A172 (cell line): Measurements from ENCODE around the gene MYO10. TPM values are rescaled to one million over a fixed set of nuclear protein-coding genes. Genes with fewer than 3 reads are reported as not detected.
"Not testable (repeated sequence)": the region's sequence is repeated elsewhere in the genome, so short reads cannot be mapped to it uniquely, and the experiment has no call there.

Experiments
- DNase-seq: peaks from one replicate; pipeline ENCODE4 v3.0.0-alpha.2; 2015; ENCODE audit warnings: low spot score
- total RNA-seq: library from RNA; depleted of rRNA; stranded (reverse); fragments of >200 nt; shearing (Covaris generic); gene quantifications from 2 replicates; pipeline ENCODE4 v1.2.3, GENCODE V29; 2014

Gene MYO10
- total RNA-seq, 1 experiment from 2014 or later, result 9.4 TPM

GRCh38 chr5:16862777-16863176 is 73.3 kb downstream of the MYO10 start:
- DNase-seq, result no peak

- DNase-seq, result no peak
Measured at GRCh38 chr5:16859346-16859745, 76.7 kb downstream of the MYO10 start.

DNA sequence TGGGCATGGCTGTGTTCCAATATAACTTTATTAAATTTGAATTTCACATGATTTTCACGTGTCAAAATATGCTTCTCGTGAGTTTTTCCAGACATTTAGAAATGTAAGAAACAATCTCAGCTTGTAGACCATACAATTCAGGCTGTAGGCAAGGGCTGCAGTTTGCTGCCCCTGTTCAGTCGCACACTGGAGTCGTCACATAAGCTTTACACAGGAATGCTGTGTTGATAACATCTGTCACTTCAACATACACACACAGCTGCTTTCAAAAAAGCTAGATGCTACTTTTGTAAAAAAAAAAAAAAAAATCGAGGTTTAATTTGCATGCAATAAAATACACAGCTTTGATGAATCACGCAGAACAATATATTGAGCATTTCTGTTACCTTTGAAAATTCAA is 77.9 kb downstream of the MYO10 start:
- no peak for DNase-seq

DNA sequence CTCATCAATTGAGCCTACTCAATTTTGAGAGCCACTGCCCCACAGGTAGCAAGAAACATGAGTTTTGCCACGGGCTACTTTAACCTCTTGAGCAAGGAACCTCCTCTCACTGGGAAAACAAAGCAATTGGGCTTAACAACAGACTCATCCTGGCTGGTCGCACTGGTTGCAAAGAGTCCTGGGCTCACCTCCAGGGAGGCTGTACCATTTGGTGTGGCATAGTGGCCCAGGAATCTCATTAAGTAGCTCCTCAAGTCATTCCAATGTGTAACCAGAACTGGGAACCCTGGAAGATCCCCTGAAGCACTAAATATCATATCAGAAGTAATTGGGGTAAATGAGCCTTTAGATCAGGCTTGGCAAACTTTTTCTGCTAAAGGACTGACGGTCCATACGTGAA is 78.5 kb downstream of the MYO10 start:
- no peak for DNase-seq

DNA sequence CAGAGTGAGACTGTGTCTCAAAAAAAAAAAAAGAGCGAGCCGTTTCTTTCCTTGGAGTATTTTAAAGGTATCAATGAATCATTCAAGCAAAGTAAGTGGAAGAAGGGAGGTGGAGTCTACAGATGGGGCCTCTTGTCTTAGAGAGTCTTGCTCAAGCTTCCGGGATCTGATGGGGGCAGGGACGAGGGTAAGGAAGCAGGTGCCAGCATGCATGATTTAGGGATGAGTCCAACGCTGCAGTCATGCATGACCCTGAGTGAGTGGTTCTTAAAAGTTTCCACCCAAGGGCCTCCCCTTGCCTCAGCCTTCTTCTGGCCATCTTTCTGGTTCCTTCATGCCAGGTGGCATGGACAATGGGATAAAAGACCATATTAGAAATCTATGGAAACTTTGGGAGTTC is 79.6 kb downstream of the MYO10 start:
- no peak for DNase-seq

- DNase-seq, result no peak
Measured at GRCh38 chr5:16855898-16856297, 80.2 kb downstream of the MYO10 start.

DNA sequence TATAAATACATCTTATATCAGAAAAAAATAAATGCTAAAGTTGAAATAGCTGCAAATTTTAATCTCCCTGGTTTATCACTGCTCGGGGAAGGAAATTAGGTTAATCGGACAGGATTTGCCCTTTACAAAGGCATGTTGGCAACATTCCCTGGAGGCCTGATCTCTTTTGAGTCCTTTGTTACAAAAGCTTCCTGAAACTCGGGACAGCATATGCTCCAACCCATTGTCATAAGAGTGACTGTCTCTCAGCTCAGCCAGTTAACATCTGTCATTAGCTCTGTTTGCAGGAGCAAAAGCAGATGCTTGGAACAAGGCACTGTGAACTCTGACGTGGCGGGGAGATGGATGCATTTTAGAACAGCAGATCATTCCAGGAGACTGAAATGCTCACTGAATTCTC is 80.6 kb downstream of the MYO10 start:
- DNase-seq, result no peak

DNA sequence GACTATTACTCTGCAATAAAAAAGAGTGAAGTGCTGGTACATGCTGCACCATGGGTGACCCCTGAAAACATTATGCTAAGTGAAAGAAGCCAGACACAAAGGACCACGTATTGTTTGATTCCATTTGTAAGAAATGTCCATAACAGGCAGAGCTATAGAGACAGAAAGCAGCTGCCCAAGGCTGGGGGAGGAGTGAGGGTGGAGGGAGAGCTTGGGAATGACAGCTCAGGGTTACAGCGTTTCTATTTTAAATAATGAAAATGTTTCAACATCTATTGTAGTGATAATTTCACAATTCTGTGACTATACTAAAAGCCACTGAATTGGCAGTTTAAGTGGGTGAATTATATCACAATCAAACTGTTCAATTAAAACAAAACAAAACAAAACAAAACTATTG is 81.7 kb downstream of the MYO10 start:
- DNase-seq, result no peak

DNA sequence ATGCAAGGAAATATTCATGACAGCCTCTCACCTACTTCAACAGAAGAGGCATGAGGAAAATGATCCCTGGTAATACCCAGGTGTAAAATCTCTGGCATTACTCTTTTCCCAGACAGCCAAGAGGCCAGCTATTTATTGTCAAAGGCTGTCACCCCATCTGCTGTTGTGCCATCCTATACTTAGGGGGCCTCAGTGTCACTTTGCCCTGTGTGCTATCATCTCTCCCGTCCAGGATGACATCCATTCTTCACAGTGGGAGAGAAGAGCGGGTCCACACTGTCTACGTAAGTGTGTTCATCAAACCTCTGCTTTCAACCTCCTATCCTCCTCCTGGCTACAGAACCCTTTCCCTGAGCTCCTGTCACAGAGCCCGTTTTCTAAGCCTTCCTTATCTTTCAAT is 82.6 kb downstream of the MYO10 start:
- DNase-seq, result no peak

DNA sequence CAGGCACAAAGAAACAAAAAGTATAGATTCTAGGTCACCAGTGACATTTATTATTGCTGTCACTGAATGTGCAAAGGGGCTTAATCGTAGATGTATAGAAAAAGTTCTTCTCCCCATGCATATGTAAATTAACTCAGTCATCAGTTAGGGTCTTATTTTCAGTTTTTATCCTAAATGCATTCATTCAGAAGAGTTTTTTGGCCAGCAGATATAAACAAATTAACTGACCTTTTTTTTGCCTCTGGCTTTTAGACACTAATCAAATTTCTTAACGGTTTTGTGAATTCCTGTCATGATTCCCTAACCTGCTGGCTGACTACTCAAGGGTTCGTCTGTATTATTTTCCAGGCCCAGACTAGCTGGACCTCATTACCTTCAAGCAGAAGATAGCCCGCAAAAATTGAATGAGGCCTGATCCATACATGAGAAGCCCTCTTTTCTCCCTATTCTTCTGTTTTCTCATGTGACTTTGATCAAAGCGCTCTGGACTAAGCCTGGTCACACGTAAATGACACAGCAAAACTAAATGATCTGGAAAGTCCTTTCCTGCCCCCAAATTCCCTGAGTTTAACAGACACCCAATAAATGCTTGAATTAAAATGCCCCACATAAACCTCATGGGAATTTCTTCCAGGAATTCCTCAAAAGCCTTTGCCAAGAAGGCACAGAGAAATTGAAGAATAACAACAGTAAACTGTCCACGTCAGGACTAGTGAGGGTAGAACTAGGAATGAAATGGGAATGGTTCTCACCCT is 83.7 kb downstream of the MYO10 start:
- DNase-seq, result no peak

GRCh38 chr5:16849775-16850174 is 86.3 kb downstream of the MYO10 start:
- no peak for DNase-seq

DNA sequence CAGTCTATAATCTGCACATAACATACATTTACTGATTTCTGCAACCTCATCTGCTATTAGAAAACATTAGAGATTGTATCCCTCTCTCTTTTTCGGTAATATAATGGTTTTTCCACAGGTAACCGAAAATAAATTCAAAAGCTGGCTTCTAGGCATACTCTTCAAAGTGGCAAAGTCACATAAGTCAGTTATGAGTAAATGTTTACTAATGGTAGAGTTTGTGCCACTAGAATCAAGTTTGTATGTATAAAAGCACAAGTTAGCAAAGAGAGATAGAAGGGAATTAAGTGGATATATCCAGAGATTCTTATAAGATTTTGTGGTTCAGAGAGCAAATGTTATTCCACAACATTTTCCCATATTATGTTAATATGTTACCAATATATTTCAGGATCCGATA is 86.9 kb downstream of the MYO10 start:
- DNase-seq, result no peak

DNA sequence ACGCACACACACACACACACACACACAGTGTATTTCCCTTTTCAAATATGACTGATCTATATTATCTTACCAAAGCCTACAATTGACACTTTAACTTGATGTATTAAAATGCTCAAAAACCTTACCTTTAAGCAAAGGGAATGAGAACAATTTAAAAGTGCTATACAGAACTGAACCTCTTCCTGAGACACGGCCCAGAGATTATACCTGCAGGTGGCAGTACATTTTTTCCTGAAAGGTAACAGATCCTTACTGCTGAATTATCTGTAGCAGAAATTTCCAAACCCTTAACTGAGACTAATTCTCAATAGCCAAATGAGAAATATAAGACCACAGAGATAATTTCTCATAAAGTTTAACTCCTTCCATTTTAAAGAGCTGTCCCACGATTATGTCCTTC is 91.1 kb downstream of the MYO10 start:
- no peak for DNase-seq

DNA sequence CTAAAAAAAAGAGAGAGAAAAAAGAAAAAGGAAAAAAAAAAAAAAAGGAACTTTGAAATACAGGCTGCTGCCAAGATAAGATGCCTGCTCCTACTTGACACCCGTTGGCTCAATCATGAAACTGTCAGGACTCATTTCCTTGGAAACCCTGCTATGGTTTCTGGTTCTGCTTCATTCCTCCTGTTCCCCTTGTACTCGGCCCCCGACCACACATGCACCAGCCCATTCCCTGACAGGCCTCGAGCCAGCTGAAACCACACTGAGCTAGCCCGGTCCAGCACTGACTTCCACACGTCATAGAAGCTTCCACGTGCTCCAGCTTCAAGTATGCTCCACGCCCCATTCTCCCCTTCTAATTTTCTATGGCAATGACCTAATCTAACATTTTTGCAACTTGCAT is 93.2 kb downstream of the MYO10 start:
- DNase-seq, result no peak

DNA sequence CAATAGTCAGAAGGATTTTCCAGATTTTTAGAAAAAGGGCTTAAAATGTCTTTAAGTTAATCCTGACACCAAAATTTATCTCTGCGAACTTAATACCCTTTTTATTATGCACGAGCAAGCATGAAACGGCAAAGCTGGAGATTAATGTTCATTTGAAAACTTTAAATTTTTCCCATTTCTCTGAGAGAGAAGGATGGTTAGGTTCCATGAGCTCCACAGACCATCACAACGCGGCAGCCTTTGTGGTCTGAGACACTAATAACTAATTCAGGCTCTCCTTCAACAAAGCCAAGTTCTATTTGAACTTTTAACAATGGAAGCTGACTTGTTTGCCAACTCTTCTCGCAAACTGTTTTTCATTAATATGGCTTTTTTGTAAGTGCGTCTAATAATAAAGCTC is 94.7 kb downstream of the MYO10 start:
- no peak for DNase-seq

DNA sequence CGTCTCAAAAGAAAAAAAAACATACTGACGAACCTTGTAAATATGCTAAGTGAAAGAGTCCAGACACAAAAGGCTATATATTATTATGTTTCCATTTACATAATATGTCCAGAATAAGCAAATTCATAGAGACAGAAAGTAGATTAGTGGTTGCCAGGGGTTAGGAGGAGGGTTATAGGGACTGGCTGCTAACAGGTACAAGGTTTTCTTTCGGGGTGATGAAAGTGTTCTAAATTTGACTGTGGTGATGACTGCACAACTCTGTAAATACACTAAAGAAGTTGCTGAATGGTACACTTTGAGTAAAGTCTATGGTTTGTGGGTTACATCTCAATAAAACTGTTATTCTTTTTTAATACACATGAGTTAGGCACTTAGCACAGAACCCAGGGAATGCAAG is 98.8 kb downstream of the MYO10 start:
- DNase-seq, result no peak

DNA sequence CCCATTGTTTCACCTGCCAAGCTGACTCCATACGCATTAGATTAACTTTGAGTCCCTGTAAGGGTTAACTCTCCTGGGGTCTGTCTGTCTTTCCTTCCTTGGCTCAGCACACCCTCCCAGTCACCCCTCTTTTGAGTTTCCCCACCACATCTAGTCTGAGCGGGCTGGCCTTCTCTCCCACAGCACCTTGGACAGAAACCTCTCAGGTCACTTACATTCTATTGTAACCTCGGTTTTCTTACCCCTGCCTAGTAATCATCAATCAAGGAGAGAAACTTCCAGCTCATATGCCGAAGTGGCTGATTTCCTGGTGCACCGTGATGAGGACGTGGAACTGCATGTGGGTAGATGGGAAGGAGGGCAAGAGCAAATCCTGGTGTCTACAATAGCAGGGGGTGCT is 102.1 kb downstream of the MYO10 start:
- DNase-seq, result no peak

DNA sequence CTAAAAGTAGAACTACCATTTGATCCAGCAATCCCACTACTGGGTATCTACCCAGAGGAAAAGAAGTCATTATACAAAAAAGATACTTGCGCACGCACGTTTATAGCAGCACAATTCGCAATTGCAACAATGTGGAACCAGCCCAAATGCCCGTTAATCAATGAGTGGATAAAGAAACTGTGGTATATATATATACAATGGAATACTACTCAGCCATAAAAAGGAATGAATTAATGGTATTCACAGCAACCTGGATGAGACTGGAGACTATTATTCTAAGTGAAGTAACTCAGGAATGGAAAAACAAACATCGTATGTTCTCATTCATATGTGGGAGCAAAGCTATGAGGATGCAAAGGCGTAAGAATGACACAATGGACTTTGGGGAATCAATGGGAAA is 104.8 kb downstream of the MYO10 start:
- not testable (repeated sequence) for DNase-seq

- DNase-seq, result no peak
Measured at GRCh38 chr5:16827755-16828154, 108.3 kb downstream of the MYO10 start.

DNA sequence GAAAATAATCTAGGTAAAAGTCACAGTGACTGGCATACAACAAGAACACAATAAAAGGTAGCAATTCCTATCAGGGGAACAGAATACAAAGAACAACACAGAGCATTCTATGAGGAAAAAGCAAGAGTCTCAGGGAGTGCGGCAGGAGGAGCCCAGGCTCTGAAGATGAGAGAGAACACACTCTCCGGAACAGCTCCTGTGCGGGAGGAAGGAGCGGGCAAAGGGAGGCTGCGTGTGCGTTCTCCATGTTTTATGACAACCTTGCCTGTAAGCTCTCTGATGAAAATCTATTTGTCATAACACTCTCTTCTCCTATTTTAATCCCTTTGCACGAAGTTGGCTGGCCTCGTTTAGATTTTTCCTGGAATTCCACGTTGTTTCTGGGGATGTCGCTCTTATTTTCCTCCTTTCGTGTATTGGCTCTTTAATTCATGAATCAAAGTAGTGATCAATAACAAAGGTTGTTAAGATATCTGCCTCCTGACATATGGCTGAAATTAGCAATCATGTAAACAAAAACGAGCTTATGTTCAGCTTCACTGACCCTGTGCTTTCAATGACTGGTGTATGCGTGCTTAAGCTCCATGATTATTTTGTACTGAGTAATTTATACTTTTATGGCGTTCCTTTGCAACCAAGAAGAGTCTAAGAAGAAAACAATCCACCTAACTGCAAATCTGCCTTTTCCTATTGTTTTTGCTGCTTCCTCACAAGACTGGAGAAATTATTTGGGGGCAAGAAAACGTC is 109.5 kb downstream of the MYO10 start:
- no peak for DNase-seq

DNA sequence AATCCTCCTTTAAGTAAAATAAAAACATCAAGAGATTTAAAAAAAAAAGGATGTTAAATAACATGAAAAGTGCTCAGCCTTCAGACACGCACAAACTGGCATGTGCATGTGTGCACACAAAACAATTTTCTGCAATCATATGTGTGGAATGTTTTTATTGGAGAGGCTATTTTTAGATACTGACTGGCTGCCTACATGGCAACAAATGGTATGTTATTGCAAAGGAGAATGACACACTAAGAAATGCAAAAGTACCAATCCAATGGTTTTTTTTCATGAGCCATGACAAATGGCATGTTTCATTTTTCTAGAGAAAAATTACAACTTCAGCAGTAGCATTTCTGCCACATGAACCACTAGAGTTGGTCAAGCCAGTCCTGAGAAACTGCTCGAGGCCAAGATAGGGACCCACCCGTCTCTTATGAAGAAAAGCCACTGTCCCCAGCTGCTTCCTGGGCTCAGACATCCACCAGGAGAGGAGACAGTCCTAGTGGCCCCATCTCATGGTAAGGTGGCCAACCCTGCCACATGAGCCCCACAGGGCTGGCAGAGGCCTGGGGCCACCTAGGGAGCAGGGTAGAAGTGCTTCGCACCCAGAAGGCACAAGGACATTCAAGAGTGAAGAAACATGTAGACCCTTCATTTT is 116.4 kb downstream of the MYO10 start:
- no peak for DNase-seq

- DNase-seq, result no peak
Measured at GRCh38 chr5:16815432-16815831, 120.7 kb downstream of the MYO10 start.

- peak; percentile 64 for DNase-seq
Measured at GRCh38 chr5:16812911-16813310, 123.2 kb downstream of the MYO10 start.
